Measurements from ENCODE around the gene HOXA7.

The HOXA7 gene

GRCh38 chr7:27119412-27119911 is 37.0 kb downstream of the HOXA7 start:
- no peak for DNase-seq (ENCODE audit: low read depth in 2 of 2)

- no peak for DNase-seq (ENCODE audit: low read depth in 2 of 2)
These were observed 37.9 kb downstream of the HOXA7 start for GRCh38 chr7:27118580-27118979.

DNA sequence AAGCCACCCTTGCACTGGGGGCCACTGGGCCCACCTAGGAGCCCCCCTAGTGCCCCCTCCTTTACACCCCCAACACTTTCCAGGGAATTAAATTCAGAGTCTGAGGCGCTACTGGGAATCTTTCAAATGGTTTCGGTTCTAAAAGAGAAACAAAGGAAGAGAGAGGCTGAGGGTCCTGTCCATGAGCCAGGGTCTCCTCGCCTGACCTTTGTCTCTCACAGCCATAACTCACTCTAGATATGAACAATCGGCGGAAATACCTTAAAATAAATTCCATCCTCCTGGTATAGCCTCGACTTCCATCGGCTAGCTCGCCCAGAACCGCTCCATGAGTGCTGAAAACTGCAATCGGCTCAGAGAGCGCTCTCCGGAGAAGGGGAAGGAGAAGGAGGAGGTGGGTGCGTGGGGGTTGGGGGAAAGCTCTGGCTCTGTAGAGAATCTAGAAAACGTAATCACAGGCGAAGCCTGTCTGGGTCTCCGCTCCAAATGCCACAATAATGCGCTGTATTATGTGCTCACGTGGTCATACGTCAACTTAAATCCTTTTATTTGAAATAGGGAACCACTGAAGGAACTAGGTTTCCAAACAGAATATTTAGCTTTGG is 38.5 kb downstream of the HOXA7 start:
- no peak for DNase-seq (ENCODE audit: low read depth in 2 of 2)

DNA sequence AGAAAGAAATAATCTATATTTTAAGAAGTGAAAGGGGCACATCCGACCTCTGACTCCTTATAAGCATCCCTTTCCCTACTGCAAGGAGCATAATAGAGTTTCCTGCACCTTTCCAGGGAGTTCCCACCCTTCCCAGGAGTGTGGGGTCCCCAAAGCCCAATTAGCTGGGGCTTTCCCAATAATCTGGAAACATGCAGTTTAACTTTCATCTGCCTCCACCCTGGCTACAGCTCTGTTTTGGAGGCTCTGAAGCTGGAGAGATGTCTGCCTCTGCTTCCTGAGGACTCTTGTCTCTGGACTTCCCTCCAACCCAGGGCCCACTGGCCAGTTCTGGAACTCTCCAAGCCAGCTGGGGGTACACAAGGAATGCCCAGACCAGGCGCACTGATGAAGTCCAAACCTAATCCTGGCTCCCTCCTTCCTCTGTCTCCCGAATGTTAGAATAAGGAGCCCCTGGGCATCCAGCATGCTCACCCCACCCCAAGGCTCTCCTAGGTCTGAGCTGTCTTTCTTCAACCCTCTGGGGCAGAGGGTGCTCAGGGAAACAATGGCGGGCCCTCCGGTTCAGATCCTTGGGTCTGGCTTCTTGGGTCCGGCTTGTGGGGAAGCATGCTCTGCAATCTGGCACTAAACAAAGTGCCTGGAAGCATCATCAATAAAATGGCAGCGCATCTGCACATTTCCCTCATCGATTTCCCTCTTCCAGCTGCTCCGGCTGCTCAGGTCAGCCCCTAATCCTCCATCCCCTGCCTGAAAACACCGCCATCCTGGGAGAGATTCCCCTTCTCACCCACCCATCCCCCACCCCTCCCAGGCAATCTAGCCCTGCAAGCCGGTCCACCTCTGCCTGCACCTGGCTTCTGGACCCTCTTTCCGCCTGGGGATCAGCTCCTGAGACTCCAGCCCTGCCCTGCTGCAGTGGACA is 39.3 kb downstream of the HOXA7 start:
- DNase-seq (ENCODE audit: low read depth in 2 of 2): no peak

DNA sequence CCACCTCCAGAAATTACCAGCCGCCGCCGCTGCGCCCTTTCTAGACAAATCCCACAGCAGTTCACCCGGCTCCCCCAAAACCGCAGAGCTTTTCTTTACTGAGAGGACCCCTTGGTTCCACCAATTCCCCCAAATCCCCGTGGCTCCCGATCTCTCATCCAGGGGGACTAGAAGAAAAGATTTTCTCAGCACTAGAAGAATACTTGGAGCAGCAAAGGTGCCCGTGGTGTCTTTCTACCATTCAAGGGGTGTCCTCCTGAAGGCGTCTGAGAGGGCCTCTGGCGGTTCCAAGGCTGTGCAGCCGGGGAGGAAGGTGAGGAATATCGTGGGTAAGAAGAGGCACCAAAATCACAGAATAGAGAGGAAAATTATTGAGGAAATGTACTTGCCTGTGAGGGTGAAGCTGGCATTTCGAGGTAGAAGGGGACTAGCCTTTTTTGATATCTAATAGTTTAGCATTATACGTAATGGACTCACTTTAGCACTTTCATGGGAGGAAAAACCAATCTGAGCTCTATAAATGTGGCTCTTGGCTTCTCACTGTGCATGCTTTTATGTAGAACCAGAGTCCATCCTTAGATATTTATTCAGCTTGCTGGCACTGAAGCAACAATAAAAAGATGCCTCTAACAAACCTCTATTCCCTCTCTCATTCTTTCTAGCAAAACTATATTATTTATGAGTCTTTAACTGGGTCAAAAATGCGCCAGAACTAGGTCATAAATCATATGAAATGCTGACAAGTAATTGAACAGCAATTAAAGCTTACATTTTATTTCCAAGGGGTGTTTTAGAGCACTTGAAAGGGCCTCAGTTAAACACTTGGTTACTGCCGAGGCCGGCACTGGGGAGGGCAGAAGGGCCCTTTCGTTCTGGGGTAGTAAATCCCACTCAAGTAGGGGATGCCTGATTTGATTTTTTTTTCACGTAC is 40.2 kb downstream of the HOXA7 start:
- DNase-seq (ENCODE audit: low read depth in 2 of 2): no peak

- no peak for DNase-seq (ENCODE audit: low read depth in 2 of 2)
These were observed 41.1 kb downstream of the HOXA7 start for GRCh38 chr7:27115221-27116026.

- DNase-seq (ENCODE audit: low read depth in 2 of 2): no peak
These were observed 41.6 kb downstream of the HOXA7 start for GRCh38 chr7:27114881-27115220.

- no peak for DNase-seq (ENCODE audit: low read depth in 2 of 2)
These were observed 42.3 kb downstream of the HOXA7 start for GRCh38 chr7:27113991-27114769.

- DNase-seq (ENCODE audit: low read depth in 2 of 2): no peak
These were observed 43.2 kb downstream of the HOXA7 start for GRCh38 chr7:27112955-27113949.

DNA sequence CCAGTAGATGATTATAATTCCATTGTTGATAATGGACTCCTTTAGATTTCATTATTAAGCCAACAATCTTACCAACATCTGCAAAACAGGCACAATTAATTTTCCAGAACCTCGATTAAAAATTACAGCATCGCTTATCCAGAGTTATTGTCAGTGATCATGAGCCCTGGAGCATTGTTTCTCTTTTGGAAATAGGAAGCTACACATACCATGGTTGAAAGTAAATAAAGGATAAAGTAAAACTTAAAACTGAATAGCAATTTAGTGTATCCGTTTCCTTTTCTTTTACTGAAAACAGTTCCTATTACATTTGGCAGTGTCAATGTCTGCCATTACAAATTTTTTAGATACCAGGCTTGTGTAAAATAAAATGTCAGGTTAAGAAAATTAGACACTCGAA is 44.1 kb downstream of the HOXA7 start:
- DNase-seq (ENCODE audit: low read depth in 2 of 2): no peak

GRCh38 chr7:27111751-27112277 is 44.7 kb downstream of the HOXA7 start:
- DNase-seq (ENCODE audit: low read depth in 2 of 2): no peak

DNA sequence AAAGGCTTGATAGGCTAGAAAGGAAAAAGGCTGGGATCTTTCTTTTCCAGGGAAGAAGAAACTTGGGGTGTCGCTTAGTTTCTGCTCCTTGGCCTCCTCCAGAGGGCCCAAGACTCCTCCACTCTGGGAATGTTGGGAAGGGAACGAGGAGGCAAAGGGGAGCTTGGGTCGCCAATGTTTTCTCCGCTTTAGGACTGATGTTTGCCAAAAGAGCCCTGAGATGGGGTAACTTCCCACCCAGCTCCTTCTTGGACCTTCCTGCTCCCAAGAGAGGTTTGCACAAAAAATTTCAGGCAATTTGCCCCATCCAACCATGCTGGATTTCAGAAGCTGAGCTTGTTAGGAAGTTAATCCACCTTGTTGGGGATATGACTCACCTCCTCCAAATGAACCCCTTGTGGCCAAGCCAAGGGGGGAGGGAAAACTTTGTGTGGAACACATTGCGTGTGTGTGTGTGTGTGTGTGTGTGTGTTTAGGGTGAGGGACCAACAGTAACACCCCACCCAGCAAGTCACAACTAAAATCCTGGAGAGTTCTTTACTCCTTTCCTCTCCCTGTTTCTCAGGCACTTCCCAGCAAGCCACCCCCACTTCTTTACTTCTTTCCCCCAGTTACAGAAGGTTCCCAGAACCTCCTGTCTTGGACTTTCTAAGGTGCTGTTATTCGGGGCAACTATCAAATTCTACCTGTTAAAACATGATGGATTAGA is 45.3 kb downstream of the HOXA7 start:
- DNase-seq (ENCODE audit: low read depth in 2 of 2): no peak

GRCh38 chr7:27110186-27111031 is 46.1 kb downstream of the HOXA7 start:
- no peak for DNase-seq (ENCODE audit: low read depth in 2 of 2)

- DNase-seq (ENCODE audit: low read depth in 2 of 2): no peak
These were observed 46.8 kb downstream of the HOXA7 start for GRCh38 chr7:27109466-27110185.

GRCh38 chr7:27108390-27109127 is 47.9 kb downstream of the HOXA7 start:
- DNase-seq (ENCODE audit: low read depth in 2 of 2): no peak

Data from activated CD4-positive, alpha-beta T cell treated with anti-CD3 and anti-CD28 coated beads for 24 hours (primary cell).